SK-N-SH treated with all-trans-retinoic acid at 6 μM for 48 hours (cell line): Measurements from ENCODE around the gene CD180.

ENCODE experiments used
- CSDC2 ChIP-seq: fragments of 250-450 bp; sonication (Bioruptor Pico); IDR thresholded peaks from 2 replicates; pipeline ENCODE4 v1.5.0; 2020; ENCODE audit warnings: mild to moderate bottlenecking, moderate library complexity
- ESRRG ChIP-seq: fragments of 250-450 bp; sonication (Bioruptor Pico); IDR thresholded peaks from 2 replicates; pipeline ENCODE4 v1.6.1; 2021; ENCODE audit warnings: mild to moderate bottlenecking
- SNAI2 ChIP-seq: fragments of 250-450 bp; sonication (Bioruptor Pico); IDR thresholded peaks from 2 replicates; pipeline ENCODE4 v1.5.0; 2020; ENCODE audit warnings: mild to moderate bottlenecking, moderate library complexity
- ZC3H10 ChIP-seq: fragments of 250-450 bp; sonication (Bioruptor Pico); IDR thresholded peaks from 2 replicates; pipeline ENCODE4 v1.5.1; 2021; ENCODE audit warnings: mild to moderate bottlenecking, moderate library complexity
- ZFP3 ChIP-seq: fragments of 250-450 bp; sonication (Bioruptor Pico); IDR thresholded peaks from 2 replicates; pipeline ENCODE4 v1.5.0; 2020; ENCODE audit warnings: mild to moderate bottlenecking, moderate library complexity
- ZNF565 ChIP-seq: fragments of 450-650 bp; formaldehyde crosslinking; conservative IDR thresholded peaks from 2 replicates; pipeline ENCODE4 v1.5.0; 2020; ENCODE audit warnings: low read depth, mild to moderate bottlenecking, moderate library complexity
- TF ChIP-seq, protein P1 (sequence below): fragments of 250-450 bp; sonication (Bioruptor Pico); IDR thresholded peaks from 2 replicates; pipeline ENCODE4 v1.5.1; 2020; ENCODE audit warnings: low read depth, mild to moderate bottlenecking, moderate library complexity

DNA sequence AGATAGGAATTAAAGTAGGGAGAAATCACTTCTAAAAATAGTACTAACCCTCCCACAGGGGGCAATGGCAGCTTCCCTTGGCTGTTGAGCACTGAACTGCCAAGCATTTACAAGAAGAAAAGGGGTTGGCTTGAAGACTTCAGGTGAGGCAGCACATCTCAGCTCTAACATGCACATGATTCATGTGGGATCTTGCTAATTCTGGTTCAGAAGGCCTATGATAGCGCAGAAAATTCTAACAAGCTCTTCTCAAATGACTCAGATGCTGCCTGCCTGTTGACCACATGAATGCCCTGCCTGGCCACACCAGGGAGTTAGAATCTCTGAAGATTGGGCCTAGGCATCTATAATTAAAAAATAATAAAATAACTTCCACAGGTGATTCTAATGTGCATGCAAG lies 22.6 kb downstream of the CD180 start:
- TF ChIP-seq SNAI2 (CRISPR knock-in tag) (no peak), CSDC2 (CRISPR knock-in tag) (no peak), ZC3H10 (CRISPR knock-in tag) (no peak), ZFP3 (CRISPR knock-in tag) (no peak), ESRRG (CRISPR knock-in tag) (no peak), ZNF565 (CRISPR knock-in tag) (no peak)
- TF ChIP-seq, protein P1, sequence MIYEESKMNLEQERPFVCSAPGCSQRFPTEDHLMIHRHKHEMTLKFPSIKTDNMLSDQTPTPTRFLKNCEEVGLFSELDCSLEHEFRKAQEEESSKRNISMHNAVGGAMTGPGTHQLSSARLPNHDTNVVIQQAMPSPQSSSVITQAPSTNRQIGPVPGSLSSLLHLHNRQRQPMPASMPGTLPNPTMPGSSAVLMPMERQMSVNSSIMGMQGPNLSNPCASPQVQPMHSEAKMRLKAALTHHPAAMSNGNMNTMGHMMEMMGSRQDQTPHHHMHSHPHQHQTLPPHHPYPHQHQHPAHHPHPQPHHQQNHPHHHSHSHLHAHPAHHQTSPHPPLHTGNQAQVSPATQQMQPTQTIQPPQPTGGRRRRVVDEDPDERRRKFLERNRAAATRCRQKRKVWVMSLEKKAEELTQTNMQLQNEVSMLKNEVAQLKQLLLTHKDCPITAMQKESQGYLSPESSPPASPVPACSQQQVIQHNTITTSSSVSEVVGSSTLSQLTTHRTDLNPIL, result no peak
